GM12878 (cell line): Measurements from ENCODE around the gene TNIP1. TPM values are rescaled to one million over a fixed set of nuclear protein-coding genes. Genes with fewer than 3 reads are reported as not detected.
A peak's percentile ranks its signal among the peaks of the same experiment; 100 is the strongest.

ENCODE experiments used
- ATAC-seq: fragments of 200-7000 bp; cut with Tn5 transposase; 3 replicates; pipeline ENCODE4 v1.9.1; 2020; ENCODE audit warnings: mild to moderate bottlenecking, moderate library complexity
- BruUV-seq: library from RNA; stranded (reverse); fragments of 400-500 nt; replicated peaks from 2 replicates; lab custom pipeline; 2021; lab: Mats Ljungman, UMichigan
- CTCF ChIA-PET: fragments of 300-600 bp; sonication (Branson Sonifier 250); formaldehyde crosslinking; extraction: SDS; loops from one replicate; lab custom pipeline; 2021; ENCODE audit warnings: inconsistent platforms; lab: Yijun Ruan, JAX
- POLR2A ChIA-PET: fragments of 350-600 bp; formaldehyde crosslinking; extraction: SDS; loops from one replicate; lab custom pipeline; 2021; ENCODE audit warnings: inconsistent platforms; lab: Charles Lee
- RAD21 ChIA-PET: fragments of 300-600 bp; sonication (Branson Sonifier 250); formaldehyde crosslinking; loops from one replicate; lab custom pipeline; 2023; ENCODE audit warnings: antibody characterized with exemption; ENCODE audit not compliant: unreplicated experiment; lab: Charles Lee
- SMC1A ChIA-PET: fragments of 300-600 bp; sonication (Branson Sonifier 250); formaldehyde crosslinking; loops from one replicate; lab custom pipeline; 2023; ENCODE audit not compliant: unreplicated experiment, uncharacterized antibody; lab: Charles Lee
- DNase-seq: peaks from one replicate; pipeline ENCODE4 v3.0.0-alpha.2; 2011; ENCODE audit warnings: low read depth, low spot score
- FAIRE-seq: peaks from 3 replicates; lab custom pipeline; 2011; peaks lifted over from hg19 to GRCh38; lab: Jason Lieb, UNC
- H2AFZ ChIP-seq: 2 replicates; pipeline ENCODE4 v1.6.0; 2011; ENCODE audit warnings: low read depth, low read length, control low read depth; ENCODE audit not compliant: control insufficient read depth
- H3K27ac ChIP-seq: 2 replicates; pipeline ENCODE4 v1.5.1; 2011; ENCODE audit warnings: control low read depth; ENCODE audit not compliant: control insufficient read depth, insufficient read depth
- H3K27me3 ChIP-seq, 2 experiments: replicated peaks in 1 of 2; 2 replicates each; pipeline versions ENCODE4 v1.6.0 to v1.6.1; 2011; ENCODE audit warnings: low read length in 1 of 2; ENCODE audit not compliant: control insufficient read depth in 2 of 2, insufficient read depth in 2 of 2
- H3K36me3 ChIP-seq, 2 experiments: 2 replicates each; pipeline ENCODE4 v1.5.1; 2011; ENCODE audit warnings: low read length in 1 of 2; ENCODE audit not compliant: control insufficient read depth in 2 of 2, insufficient read depth in 2 of 2
- H3K4me1 ChIP-seq: 2 replicates; pipeline ENCODE4 v1.6.1; 2011; ENCODE audit warnings: mild to moderate bottlenecking, low read length, moderate library complexity, mixed read lengths; ENCODE audit not compliant: control insufficient read depth, insufficient read depth
- H3K4me2 ChIP-seq: 2 replicates; pipeline ENCODE4 v1.6.0; 2011; ENCODE audit warnings: control low read depth; ENCODE audit not compliant: control insufficient read depth, insufficient read depth
- H3K4me3 ChIP-seq: fragments of 200-600 bp; sonication (generic); 2 replicates; pipeline ENCODE4 v1.5.1; 2016
- H3K79me2 ChIP-seq: 2 replicates; pipeline ENCODE4 v1.6.0; 2011; ENCODE audit warnings: low read length; ENCODE audit not compliant: control insufficient read depth, insufficient read depth
- H3K9ac ChIP-seq: 2 replicates; pipeline ENCODE4 v1.8.0; 2011; ENCODE audit warnings: low read length, control low read depth, mixed read lengths; ENCODE audit not compliant: control insufficient read depth, insufficient read depth
- H3K9me3 ChIP-seq: replicated peaks from 3 replicates; pipeline ENCODE4 v1.5.1; 2011; ENCODE audit warnings: mild to moderate bottlenecking, low read length; ENCODE audit not compliant: control insufficient read depth, insufficient read depth
- H4K20me1 ChIP-seq: 2 replicates; pipeline ENCODE4 v1.6.0; 2011; ENCODE audit not compliant: control insufficient read depth, insufficient read depth
- CHD4 ChIP-seq: fragments of 200-600 bp; sonication (generic); IDR thresholded peaks from 2 replicates; pipeline ENCODE4 v1.6.1; 2016; ENCODE audit warnings: mild to moderate bottlenecking
- ELK1 ChIP-seq: IDR thresholded peaks from 2 replicates; pipeline ENCODE4 v1.6.1; 2012; ENCODE audit warnings: low read depth, low read length, improper control_type of control experiment
- NBN ChIP-seq: fragments of 450-650 bp; IDR thresholded peaks from 2 replicates; pipeline ENCODE4 v1.6.1; 2016
- POLR2A ChIP-seq: IDR thresholded peaks from 2 replicates; pipeline ENCODE4 v1.6.1; 2011; ENCODE audit warnings: low read depth, mild to moderate bottlenecking, low read length
- SMAD5 ChIP-seq: IDR thresholded peaks from 2 replicates; pipeline ENCODE4 v1.6.1; 2016; ENCODE audit warnings: antibody characterized with exemption, low read depth
- SMARCA5 ChIP-seq: fragments of 450-650 bp; IDR thresholded peaks from 2 replicates; pipeline ENCODE4 v1.6.1; 2017; ENCODE audit warnings: mild to moderate bottlenecking
- TCF12 ChIP-seq: IDR thresholded peaks from 2 replicates; pipeline ENCODE4 v1.6.1; 2011; ENCODE audit warnings: low read depth, mild to moderate bottlenecking, low read length
- ZNF274 ChIP-seq: IDR thresholded peaks from one replicate; pipeline ENCODE4 v1.8.0; 2011; ENCODE audit not compliant: insufficient read length, insufficient read depth
- WGBS: methylation state at CpG from one replicate; pipeline ENCODE4 v1.1.6; 2016; ENCODE audit warnings: low lambda C conversion rate; ENCODE audit not compliant: insufficient replicate concordance, insufficient coverage; ENCODE audit errors: missing lambda C conversion rate; 5-methylcytosine and 5-hydroxymethylcytosine counted together
- in situ Hi-C: fragments of 300-500 bp; cut with MboI; formaldehyde crosslinking; loops from 9 replicates; pipeline ENCODE4 v1.14.3; 2018; ENCODE audit warnings: mixed read lengths
- intact Hi-C: fragments of 100-400 bp; cut with micrococcal nuclease; formaldehyde crosslinking; loops from one replicate; pipeline ENCODE4 v1.14.2; 2022; ENCODE audit not compliant: unreplicated experiment
- polyA plus RNA-seq, 11 experiments: library from polyadenylated mRNA; depleted of rRNA in 4 of 11; unstranded in 6 of 11; stranded (reverse) in 5 of 11; fragments of >200 nt; fragmentation: Nextera tagmentation in 4 of 11; fragmentation: Illumina TruSeq in 1 of 11; extraction: Ambion mirVana in 4 of 11; extraction: Trizol in 1 of 11; gene quantifications; 1 replicate in 1 of 11; 2 replicates in 10 of 11; pipeline versions ENCODE4 v1.2.1 to v1.2.3, GENCODE V29; 2011 to 2016; ENCODE audit warnings: inconsistent platforms in 2 of 11, missing spikeins in 2 of 11, low read depth in 1 of 11
- total RNA-seq, 4 experiments: library from RNA; depleted of rRNA in 3 of 4; stranded (reverse); fragments of >200 nt in 3 of 4; fragmentation: Illumina TruSeq in 1 of 4; extraction: Trizol in 1 of 4; gene quantifications; 2 replicates each; pipeline versions ENCODE4 v1.2.1 to v1.2.3, GENCODE V29; 2013 to 2021

The TNIP1 gene
- total and polyA plus RNA-seq, 10 of the 15 experiments (the other 5 are each of a cell fraction or from before 2014, with no cell fraction given): 4.4 to 279 (median 150) TPM

GRCh38 chr5:151029179-151030055 lies 51.4 kb downstream of the TNIP1 start:
- ChIA-PET RAD21 (no interaction called here), CTCF (interaction anchor here (1.6 kb wide), 2 partner anchors 22 to 88 kb away, joined by 3 to 4 read pairs; no protein-coding TSS in a partner anchor), POLR2A (interaction anchor here (0.7 kb wide), 1 partner anchor 641 kb away, joined by 4 read pairs; no protein-coding TSS in a partner anchor), SMC1A (interaction anchor here (0.8 to 1.3 kb wide), 2 partner anchors 86 to 162 kb away, joined by 3 read pairs; no protein-coding TSS in a partner anchor)
- Histone ChIP-seq H3K79me2 (no peaks in the 10 kb centered on the region), H3K36me3 (peaks cover 38 to 45% of the 10 kb centered on the region in 2 experiments), H3K4me1 (no peaks in the 10 kb centered on the region), H3K27ac (no peak overlapping the region), H2AFZ (no peak overlapping the region), H3K9me3 (no peaks in the 10 kb centered on the region), H4K20me1 (no peaks in the 10 kb centered on the region; the same call in 1 of the 2 replicates), H3K4me3 (no peak overlapping the region), H3K4me2 (no peak overlapping the region), H3K9ac (no peak overlapping the region), H3K27me3 (no peaks in the 10 kb centered on the region)
- no peak for TF ChIP-seq TCF12
- TF ChIP-seq SMARCA5: no peak
- no peak for TF ChIP-seq ZNF274
- no peak for TF ChIP-seq CHD4
- peak; percentile 19; the same call in 1 of the 2 replicates for TF ChIP-seq POLR2A
- no peak for TF ChIP-seq SMAD5
- intact Hi-C loops: no loop called here
- no peak for FAIRE-seq
- no peak for DNase-seq
- ATAC-seq: no peak
- no TSS peak for BruUV-seq
- in situ Hi-C loops: no loop called here
- WGBS: 97% methylated on average over 9 of the region's 9 CpGs

- Histone ChIP-seq H3K27ac (no peak overlapping the region), H4K20me1 (no peaks in the 10 kb centered on the region; the same call in 1 of the 2 replicates), H3K4me3 (no peak overlapping the region), H3K4me1 (no peaks in the 10 kb centered on the region), H3K9ac (no peak overlapping the region), H3K9me3 (no peaks in the 10 kb centered on the region), H3K36me3 (peaks cover 31 to 39% of the 10 kb centered on the region in 2 experiments), H3K4me2 (no peak overlapping the region), H2AFZ (no peak overlapping the region), H3K27me3 (no peaks in the 10 kb centered on the region), H3K79me2 (no peaks in the 10 kb centered on the region)
- no peak for FAIRE-seq
- BruUV-seq: no TSS peak
- intact Hi-C loops: no loop called here
- SMC1A ChIA-PET: no interaction called here
- WGBS: 93% methylated on average over 6 of the region's 8 CpGs
- no peak for TF ChIP-seq NBN
- 0 out of 2 replicates have a peak, but pooled peaks have one; percentile 29 for TF ChIP-seq POLR2A
- TF ChIP-seq ELK1: no peak
- in situ Hi-C loops: no loop called here
- CTCF ChIA-PET: no interaction called here
- RAD21 ChIA-PET: no interaction called here
- no peak for DNase-seq
- no peak for ATAC-seq
- POLR2A ChIA-PET: no interaction called here
Measured at GRCh38 chr5:151028717-151029116, 52.1 kb downstream of the TNIP1 start.
